Activated CD8-positive, alpha-beta memory T cell treated with anti-CD3 and anti-CD28 coated beads, Interleukin-2, amount 50 U/mL, for 4 hours (primary cell): ENCODE results near the gene MCM7.
A peak's percentile ranks its signal among the peaks of the same experiment; 100 is the strongest.

Experiments
- DNase-seq: peaks from one replicate; pipeline ENCODE4 v3.0.0-alpha.2; 2020

Gene MCM7

DNA sequence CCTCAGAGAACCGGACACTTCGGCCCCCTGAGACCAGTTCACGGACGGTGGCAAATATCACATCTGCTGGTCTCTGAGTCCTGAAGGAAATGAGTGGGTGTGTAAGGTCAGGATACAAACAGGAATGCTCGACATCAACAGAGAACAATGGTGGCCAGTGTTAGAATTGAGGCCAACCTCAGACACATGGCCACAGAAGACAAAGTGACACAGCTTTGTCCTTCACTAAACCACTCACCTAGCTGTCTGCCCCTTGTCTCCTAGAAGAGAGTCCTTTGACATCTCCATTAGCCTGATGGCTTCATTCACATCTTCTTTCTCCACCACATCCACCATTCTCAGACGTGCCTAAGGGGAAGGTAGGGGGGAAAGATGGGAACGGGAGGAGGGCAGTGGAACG is 8.1 kb downstream of the MCM7 start:
- no peak for DNase-seq

GRCh38 chr7:100091411-100092181 is 9.6 kb downstream of the MCM7 start:
- no peak for DNase-seq

GRCh38 chr7:100090527-100091410 is 10.4 kb downstream of the MCM7 start:
- DNase-seq, result no peak

- no peak for DNase-seq
Measured at GRCh38 chr7:100089458-100090196, 11.6 kb downstream of the MCM7 start.

DNA sequence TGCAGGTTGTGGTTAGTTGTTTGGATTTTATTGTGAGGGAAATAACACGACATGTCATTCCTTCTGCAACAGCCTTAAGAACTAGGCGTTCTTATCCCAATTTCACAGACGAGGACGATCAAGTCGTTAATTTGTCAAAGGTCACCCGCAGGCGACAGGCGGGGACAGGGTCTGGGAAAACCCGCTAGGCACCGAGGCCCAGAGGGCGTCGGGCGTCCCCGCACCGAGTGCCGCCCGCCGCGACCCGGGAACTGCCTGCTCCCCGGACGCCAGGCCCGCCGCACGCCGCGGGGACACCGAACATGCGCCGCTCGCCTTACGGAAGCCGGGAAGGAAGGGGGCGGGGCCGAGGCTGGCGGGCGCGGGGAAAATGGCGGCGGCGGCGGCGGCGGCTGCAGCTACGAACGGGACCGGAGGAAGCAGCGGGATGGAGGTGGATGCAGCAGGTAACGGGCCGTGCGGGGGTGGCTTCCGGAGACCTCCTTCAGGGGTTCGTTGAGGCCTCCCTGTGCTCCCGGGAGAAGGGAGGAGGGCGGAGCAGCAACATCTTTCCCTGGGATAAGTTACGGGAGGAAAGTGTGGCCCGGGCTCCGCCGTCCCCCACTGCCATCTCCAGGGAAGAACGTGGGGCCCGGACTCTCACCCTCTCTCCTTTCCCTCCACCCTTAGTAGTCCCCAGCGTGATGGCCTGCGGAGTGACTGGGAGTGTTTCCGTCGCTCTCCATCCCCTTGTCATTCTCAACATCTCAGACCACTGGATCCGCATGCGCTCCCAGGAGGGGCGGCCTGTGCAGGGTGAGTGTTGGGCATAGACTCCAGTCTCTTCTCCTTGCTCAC is 12.4 kb downstream of the MCM7 start, which contains the start of gene COPS6:
COPS6 (plus strand) TSS at position 349 of the 837 bp plus-strand sequence; CDS start at position 371, 22 bp downstream.
- DNase-seq, result peak; percentile 87

DNA sequence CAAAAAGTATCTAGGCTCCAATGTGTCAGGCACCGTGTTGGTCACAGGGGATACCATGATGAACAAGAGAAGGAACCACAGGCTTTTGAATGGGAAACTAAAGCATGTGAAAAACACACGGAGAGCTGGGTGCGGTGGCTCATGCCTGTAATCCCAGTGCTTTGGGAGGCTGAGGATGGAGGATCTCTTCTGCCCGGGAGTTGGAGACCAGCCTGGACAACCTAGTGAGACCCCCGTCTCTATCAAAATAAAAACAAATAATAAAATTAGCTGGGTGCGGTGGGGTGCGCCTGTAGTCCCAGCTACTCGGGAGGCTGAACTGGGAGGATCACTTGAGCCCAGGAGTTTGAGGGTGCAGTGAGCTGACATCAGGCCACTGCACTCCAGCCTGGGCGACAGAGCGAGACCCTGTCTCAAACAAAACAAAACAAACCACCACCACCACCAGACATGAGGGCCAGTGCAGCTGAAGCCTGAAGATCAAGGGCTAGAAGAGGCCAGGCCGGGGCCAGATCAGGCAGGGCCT is 13.0 kb downstream of the MCM7 start:
- DNase-seq, result no peak

DNA sequence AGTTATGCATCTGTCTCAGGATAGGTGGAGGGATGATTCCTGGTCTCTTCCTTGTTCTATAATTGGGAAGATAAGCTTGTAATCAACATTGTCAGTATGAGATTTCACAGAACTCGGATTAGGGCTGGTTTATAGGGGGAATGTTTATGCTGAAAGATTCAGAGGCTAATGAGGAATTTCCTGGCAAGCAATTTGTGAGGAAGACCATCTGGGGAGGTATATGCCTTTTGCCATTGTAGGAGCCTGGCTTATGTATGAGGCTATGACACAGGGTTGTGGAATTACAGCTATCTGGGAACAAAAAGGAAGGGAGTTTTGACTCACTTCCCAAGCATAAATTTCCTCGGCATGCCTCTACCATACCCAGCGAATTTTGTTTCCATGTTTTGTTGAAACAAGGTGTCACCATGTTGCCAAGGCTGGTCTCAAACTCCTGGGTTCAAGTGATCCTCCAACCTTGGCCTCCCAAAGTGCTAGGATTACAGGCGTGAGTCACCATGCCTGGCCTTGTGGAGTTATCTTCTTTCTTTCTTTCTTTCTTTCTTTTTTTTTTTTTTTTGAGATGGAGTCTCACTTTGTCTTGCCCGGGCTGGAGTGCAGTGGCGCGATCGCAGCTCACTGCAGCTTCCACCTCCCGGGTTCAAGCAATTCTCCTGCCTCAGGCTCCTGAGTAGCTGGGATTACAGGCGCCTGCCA is 14.0 kb downstream of the MCM7 start:
- no peak for DNase-seq

GRCh38 chr7:100085515-100085914 is 15.7 kb downstream of the MCM7 start:
- no peak for DNase-seq

- DNase-seq, result no peak
Measured at GRCh38 chr7:100082978-100083377, 18.2 kb downstream of the MCM7 start.

DNA sequence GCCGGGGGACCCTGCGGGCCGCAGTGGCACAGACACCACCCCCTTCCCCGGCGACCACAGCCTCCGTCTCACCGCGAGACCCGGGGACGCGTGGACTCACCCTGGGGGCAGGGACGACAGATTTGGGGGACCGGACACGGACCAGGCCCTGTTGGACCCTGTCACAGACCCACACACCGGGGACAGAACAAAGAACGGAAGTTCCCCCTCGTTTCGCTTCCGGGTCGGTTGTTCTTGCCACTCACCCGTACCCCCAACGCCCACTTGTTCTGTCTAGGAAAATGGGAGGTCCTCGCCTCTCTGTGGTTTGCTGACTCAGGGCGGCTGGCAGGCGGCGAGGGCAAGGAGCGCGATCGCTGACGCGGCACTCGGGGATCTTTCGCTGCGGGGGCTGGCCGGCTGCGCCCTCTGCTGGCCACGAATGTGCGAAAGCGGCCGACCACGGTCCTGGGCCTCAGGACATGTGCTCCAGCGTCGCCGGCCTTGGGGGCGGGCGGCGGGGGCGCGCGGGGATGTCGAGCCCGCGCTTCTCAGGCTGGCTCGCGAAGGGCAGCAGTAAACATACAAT is 19.6 kb downstream of the MCM7 start, which contains the start of gene ZNF3:
ZNF3 (minus strand) TSS at position 189 of the 568 bp plus-strand sequence. CDS start 4,366 bp downstream, outside the sequence.
- DNase-seq, result peak; percentile 97

GRCh38 chr7:100080907-100081534 is 20.2 kb downstream of the MCM7 start:
- no peak for DNase-seq

DNA sequence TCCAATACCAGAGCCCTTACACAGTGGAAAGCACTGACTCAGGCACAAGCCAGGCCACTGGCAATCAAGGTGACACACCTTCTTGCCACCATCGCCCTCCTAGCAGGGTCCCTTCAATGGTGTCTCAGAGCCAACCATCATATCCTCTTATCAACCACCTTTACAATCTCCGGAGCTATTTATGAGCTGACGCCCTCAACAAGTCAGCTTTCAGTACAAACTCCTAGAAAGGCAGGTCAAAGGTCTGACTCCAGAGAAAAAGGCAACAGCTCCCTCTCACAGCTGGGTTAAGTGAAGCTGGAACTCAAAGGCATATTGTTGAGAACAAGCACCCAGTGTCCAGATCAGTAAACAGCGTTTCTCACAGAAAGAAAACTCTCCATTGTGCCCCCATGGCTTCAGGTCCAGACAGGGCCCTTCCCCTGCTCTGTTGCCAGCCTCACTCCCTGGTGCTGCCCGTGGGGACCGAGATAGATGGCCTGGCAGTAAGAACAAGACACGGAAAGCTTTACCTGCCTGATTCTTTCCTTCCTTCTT is 22.1 kb downstream of the MCM7 start:
- DNase-seq, result no peak

GRCh38 chr7:100077205-100077604 is 24.0 kb downstream of the MCM7 start:
- no peak for DNase-seq

GRCh38 chr7:100075418-100075817 is 25.8 kb downstream of the MCM7 start:
- no peak for DNase-seq

DNA sequence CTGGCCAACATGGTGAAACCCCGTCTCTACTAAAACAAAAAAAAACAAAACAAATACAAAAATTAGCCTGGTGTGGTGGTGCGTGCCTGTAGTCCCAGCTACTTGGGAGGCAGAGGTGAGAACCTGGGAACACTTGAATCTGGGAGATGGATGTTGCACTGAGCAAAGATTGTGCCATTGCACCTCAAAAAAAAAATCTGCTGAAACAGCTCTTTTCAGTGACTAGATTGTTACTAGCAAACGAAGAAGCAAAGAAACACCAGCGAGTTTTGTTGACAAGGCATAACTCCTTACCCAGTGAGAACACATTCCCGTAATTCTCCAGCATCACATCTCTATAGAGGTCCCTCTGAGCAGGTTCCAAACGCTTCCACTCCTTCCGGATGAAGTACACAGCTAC is 26.4 kb downstream of the MCM7 start:
- DNase-seq, result no peak

GRCh38 chr7:100072462-100072861 is 28.7 kb downstream of the MCM7 start:
- DNase-seq, result no peak

DNA sequence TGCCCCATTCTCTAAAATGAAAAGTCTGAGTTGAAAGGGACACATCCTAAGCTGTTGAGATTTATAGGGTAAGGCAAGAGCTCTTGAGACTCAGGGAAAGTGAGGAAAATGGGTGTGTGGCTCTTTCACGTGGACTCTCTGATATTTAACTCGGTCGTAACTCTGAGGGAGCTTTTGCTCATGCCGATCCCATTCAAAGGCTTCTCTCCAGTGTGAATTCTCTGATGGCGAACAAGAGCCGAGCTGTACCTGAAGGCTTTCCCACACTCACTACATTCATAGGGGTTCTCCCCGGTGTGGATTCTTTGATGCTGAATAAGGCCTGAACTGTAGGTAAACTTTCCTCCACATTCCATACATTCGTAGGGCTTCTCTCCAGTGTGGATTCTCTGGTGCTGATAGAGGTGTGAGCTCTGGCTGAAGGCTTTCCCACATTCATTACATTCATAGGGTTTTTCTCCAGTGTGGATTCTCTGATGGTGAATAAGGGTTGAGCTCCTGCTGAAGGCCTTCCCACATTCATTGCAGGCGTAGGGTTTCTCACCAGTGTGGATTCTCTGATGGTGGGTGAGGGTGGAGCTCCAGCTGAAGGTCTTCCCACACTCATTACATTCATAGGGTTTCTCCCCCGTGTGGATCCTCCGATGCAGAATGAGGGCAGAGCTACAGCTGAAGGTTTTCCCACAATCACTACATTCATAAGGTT is 30.0 kb downstream of the MCM7 start:
- DNase-seq, result no peak

DNA sequence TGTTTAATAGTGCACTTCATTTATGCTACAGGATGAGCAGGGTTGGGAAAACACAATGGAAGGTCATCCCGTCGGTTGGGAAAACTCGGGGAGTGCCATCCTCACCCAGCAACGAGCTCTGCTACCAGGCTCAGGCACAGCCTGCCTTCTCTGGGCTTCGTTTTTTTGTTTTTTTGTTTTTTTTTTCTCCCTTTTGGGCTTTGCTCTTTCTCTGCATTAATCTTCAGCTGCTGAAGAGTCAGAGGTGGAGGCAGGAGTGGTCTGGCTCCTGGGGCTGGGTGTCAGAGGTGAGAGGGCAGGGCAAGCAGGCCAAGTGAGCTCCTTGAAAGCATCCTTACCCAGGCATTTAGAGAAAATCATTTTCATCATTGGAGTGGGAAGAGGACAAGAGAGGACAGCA is 31.2 kb downstream of the MCM7 start:
- DNase-seq, result no peak

DNA sequence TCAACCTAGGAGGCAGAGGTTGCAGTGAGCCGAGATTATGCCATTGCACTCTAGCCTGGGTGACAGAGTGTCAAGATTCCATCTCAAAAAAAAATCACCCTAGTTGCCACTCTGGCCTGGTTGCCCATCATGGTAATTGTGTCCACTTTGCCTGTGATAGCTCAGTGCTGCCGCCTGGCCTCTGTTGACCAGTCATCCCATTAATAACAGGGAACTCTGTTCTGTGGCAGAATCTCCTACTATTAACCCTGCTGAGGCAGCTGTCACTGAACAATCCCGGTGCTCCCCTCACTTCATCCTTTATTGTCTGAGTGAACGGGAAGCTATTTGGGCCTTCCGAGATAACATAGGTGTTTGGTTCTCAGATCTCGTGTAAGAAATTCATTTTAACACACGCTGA is 34.2 kb downstream of the MCM7 start:
- no peak for DNase-seq
